ENCODE data around the gene CASP10.

The CASP10 gene

GRCh38 chr2:201254081-201254730 is 71.3 kb downstream of the CASP10 start:
- H3K27me3 ChIP-seq, result no peaks in the 10 kb centered on the region
- DNase-seq, result no peak
- peaks cover 0 to 14% (median 8%) of the 10 kb centered on the region in 4 donors for H3K4me1 ChIP-seq
- H3K36me3 ChIP-seq, result no peaks in the 10 kb centered on the region
- no peak for TF ChIP-seq CTCF (IDR thresholded peaks at IDR 0.05)
- H3K27ac ChIP-seq, result no peak overlapping the region
- intact Hi-C loops (cut with DNase I; ENCODE audit: low total_unique reads), result loop anchor here (5.0 kb wide), 1 partner anchor 113 kb away; no protein-coding TSS in a partner anchor
- no peaks in the 10 kb centered on the region for H3K9me3 ChIP-seq
- no peak overlapping the region for H3K4me3 ChIP-seq

GRCh38 chr2:201255408-201256033 is 72.6 kb downstream of the CASP10 start:
- H3K9me3 ChIP-seq, result no peaks in the 10 kb centered on the region
- no peaks in the 10 kb centered on the region for H3K36me3 ChIP-seq
- no peak overlapping the region for H3K27ac ChIP-seq
- peaks cover 0 to 25% (median 14%) of the 10 kb centered on the region in 4 donors for H3K4me1 ChIP-seq
- intact Hi-C loops (cut with DNase I; ENCODE audit: low total_unique reads), result no loop called here
- H3K27me3 ChIP-seq, result no peaks in the 10 kb centered on the region
- no peak for TF ChIP-seq CTCF (IDR thresholded peaks at IDR 0.05)
- no peak overlapping the region for H3K4me3 ChIP-seq
- DNase-seq, result no peak

DNA sequence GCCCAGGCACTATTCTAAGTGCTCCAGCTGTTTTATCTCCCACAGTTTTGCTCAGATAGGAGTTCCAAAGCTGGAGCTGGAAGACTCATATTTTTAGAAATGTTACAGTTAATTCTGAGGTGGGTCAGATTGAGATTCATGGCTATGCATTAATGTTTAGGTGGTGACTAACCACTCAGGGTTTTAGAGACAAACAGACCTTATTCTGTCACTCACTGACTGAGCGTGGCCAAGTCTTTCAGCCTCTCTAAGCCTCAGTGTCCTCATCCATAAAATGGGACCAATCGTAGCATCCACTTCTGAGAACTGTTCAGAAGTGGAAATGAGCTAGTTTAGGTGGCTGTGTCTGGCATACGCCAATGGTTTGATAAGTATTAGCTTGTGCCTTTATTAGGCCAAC is 73.1 kb downstream of the CASP10 start:
- Histone ChIP-seq H3K9me3 (no peaks in the 10 kb centered on the region), H3K4me3 (no peak overlapping the region), H3K4me1 (peaks cover 0 to 28% (median 14%) of the 10 kb centered on the region in 4 donors), H3K27ac (no peak overlapping the region), H3K36me3 (no peaks in the 10 kb centered on the region), H3K27me3 (no peaks in the 10 kb centered on the region)
- TF ChIP-seq CTCF (IDR thresholded peaks at IDR 0.05), result no peak
- intact Hi-C loops (cut with DNase I; ENCODE audit: low total_unique reads), result no loop called here
- no peak for DNase-seq

GRCh38 chr2:201257381-201257955 is 74.5 kb downstream of the CASP10 start:
- Histone ChIP-seq H3K4me1 (peaks cover 0 to 33% (median 14%) of the 10 kb centered on the region in 4 donors), H3K9me3 (no peaks in the 10 kb centered on the region), H3K27me3 (no peaks in the 10 kb centered on the region), H3K27ac (peak overlapping the region; percentile 80 to 85), H3K36me3 (no peaks in the 10 kb centered on the region), H3K4me3 (peak overlapping the region; percentile 62 to 68)
- peak in 1 of 2 experiments; percentile 30 for TF ChIP-seq CTCF (IDR thresholded peaks at IDR 0.05)
- intact Hi-C loops (cut with DNase I; ENCODE audit: low total_unique reads), result no loop called here
- peak in 1 of 2 donors; percentile 35 for DNase-seq

DNA sequence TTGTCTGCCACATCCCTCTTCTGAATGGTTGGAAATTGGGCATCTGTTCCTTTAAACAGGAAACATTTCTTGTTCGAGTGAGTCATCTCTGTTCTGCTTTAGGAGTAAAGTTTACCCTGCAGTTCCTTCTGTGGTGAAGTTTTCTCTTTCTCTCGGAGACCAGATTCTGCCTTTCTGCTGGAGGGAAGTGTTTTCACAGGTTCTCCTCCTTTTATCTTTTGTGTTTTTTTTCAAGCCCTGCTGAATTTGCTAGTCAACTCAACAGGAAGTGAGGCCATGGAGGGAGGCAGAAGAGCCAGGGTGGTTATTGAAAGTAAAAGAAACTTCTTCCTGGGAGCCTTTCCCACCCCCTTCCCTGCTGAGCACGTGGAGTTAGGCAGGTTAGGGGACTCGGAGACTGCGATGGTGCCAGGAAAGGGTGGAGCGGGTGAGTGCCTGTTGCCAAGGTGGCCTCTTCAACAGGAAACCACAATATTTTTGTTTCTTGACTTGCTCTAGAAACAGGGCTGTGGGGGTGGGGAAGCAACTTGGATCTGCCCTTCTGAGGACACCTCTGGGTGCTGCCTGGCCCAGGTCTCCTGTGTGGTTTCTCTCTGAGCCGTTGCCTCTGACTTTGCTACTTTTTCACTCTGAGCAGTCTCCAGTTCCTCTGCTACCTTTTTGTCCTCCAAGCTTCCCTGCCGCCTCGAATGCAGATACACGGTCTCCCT is 75.2 kb downstream of the CASP10 start:
- DNase-seq, result peak; percentile 71 to 76
- Histone ChIP-seq H3K27me3 (no peaks in the 10 kb centered on the region), H3K4me1 (peaks cover 0 to 33% (median 14%) of the 10 kb centered on the region in 4 donors), H3K27ac (peak overlapping the region; percentile 80 to 85), H3K4me3 (peak overlapping the region; percentile 62 to 68), H3K36me3 (no peaks in the 10 kb centered on the region), H3K9me3 (no peaks in the 10 kb centered on the region)
- TF ChIP-seq CTCF (IDR thresholded peaks at IDR 0.05), result peak in 1 of 2 experiments; percentile 16
- intact Hi-C loops (cut with DNase I; ENCODE audit: low total_unique reads), result no loop called here
